IMR-90 (cell line): Measurements from ENCODE around the gene PARP12. TPM values are rescaled to one million over a fixed set of nuclear protein-coding genes. Genes with fewer than 3 reads are reported as not detected.

ENCODE experiments used
- ATAC-seq: fragments of 200-7000 bp; cut with Tn5 transposase; 2 replicates; pipeline ENCODE4 v1.9.1; 2020; ENCODE audit warnings: low read depth, mild to moderate bottlenecking, moderate library complexity
- BruUV-seq: library from RNA; stranded (reverse); fragments of 400-500 nt; replicated peaks from 2 replicates; lab custom pipeline; 2021; lab: Mats Ljungman, UMichigan
- CTCF ChIA-PET: fragments of 300-600 bp; formaldehyde crosslinking; extraction: SDS; loops from one replicate; lab custom pipeline; 2021; ENCODE audit warnings: antibody characterized with exemption; lab: Yijun Ruan, JAX
- POLR2A ChIA-PET: fragments of 300-600 bp; sonication (Branson Sonifier 250); formaldehyde crosslinking; loops from one replicate; lab custom pipeline; 2022; ENCODE audit warnings: antibody characterized with exemption; ENCODE audit not compliant: unreplicated experiment; lab: Charles Lee
- DNase-seq: peaks from one replicate; pipeline ENCODE4 v3.0.0; 2013
- H2AFZ ChIP-seq: replicated peaks from 2 replicates; pipeline ENCODE3; 2013; ENCODE audit warnings: low read length, mild to moderate bottlenecking; ENCODE audit not compliant: poor library complexity
- H2AK5ac ChIP-seq: 2 replicates; pipeline ENCODE4 v1.6.1; 2013; ENCODE audit warnings: low read depth, low read length, inconsistent platforms
- H2AK9ac ChIP-seq: replicated peaks from 2 replicates; pipeline ENCODE3; 2013; ENCODE audit warnings: mild to moderate bottlenecking, low read depth, low read length, moderate library complexity; ENCODE audit not compliant: poor library complexity
- H2BK120ac ChIP-seq: 2 replicates; pipeline ENCODE4 v1.6.1; 2013; ENCODE audit warnings: low read depth, low read length, inconsistent platforms
- H2BK15ac ChIP-seq: 3 replicates; pipeline ENCODE4 v1.6.1; 2013; ENCODE audit warnings: low read depth, low read length, inconsistent platforms
- H2BK20ac ChIP-seq: 2 replicates; pipeline ENCODE4 v1.6.1; 2013; ENCODE audit warnings: low read depth, mild to moderate bottlenecking, inconsistent platforms, low read length, moderate library complexity
- H2BK5ac ChIP-seq: 2 replicates; pipeline ENCODE4 v1.6.1; 2013; ENCODE audit warnings: mild to moderate bottlenecking, low read depth, low read length, inconsistent platforms; ENCODE audit not compliant: poor library complexity, severe bottlenecking
- H3K14ac ChIP-seq: replicated peaks from 2 replicates; pipeline ENCODE4 v1.6.1; 2013; ENCODE audit warnings: low read depth, low read length, inconsistent platforms
- H3K18ac ChIP-seq: 2 replicates; pipeline ENCODE4 v1.6.1; 2013; ENCODE audit warnings: low read depth, low read length, control low read depth
- H3K23ac ChIP-seq: 2 replicates; pipeline ENCODE4 v1.6.1; 2013; ENCODE audit warnings: low read depth, low read length, inconsistent platforms
- H3K27ac ChIP-seq: 2 replicates; pipeline ENCODE4 v1.5.1; 2013; ENCODE audit warnings: mild to moderate bottlenecking, control low read depth, low read length; ENCODE audit not compliant: insufficient read depth
- H3K27me3 ChIP-seq: 2 replicates; pipeline ENCODE4 v1.6.1; 2013; ENCODE audit warnings: low read length; ENCODE audit not compliant: control insufficient read depth, insufficient read depth
- H3K36me3 ChIP-seq: 2 replicates; pipeline ENCODE4 v1.6.1; 2013; ENCODE audit warnings: low read length, mixed read lengths; ENCODE audit not compliant: control insufficient read depth, insufficient read depth
- H3K4ac ChIP-seq: 2 replicates; pipeline ENCODE4 v1.6.1; 2013; ENCODE audit warnings: low read depth, low read length, inconsistent platforms
- H3K4me1 ChIP-seq: 2 replicates; pipeline ENCODE4 v1.6.1; 2013; ENCODE audit warnings: low read length, mixed read lengths; ENCODE audit not compliant: control insufficient read depth, insufficient read depth
- H3K4me2 ChIP-seq: 2 replicates; pipeline ENCODE4 v1.6.1; 2013; ENCODE audit warnings: low read depth, mild to moderate bottlenecking, control low read depth, low read length, moderate library complexity
- H3K4me3 ChIP-seq: 2 replicates; pipeline ENCODE4 v1.5.1; 2013; ENCODE audit warnings: low read depth, mild to moderate bottlenecking, control low read depth, low read length, moderate library complexity; ENCODE audit not compliant: insufficient read depth
- H3K56ac ChIP-seq: 2 replicates; pipeline ENCODE4 v1.6.1; 2013; ENCODE audit warnings: low read length, inconsistent platforms; ENCODE audit not compliant: insufficient read depth; ENCODE audit errors: extremely low read depth
- H3K79me1 ChIP-seq, 2 experiments: 2 replicates each; pipeline ENCODE4 v1.6.1; 2013; ENCODE audit warnings: low read length in 2 of 2, inconsistent platforms in 1 of 2, low read depth in 1 of 2
- H3K9ac ChIP-seq: 2 replicates; pipeline ENCODE4 v1.6.1; 2013; ENCODE audit warnings: low read depth, low read length, control low read depth
- H3K9me1 ChIP-seq: 2 replicates; pipeline ENCODE4 v1.6.1; 2013; ENCODE audit warnings: low read length, inconsistent platforms; ENCODE audit not compliant: insufficient read depth
- H3K9me3 ChIP-seq: 2 replicates; pipeline ENCODE4 v1.6.1; 2013; ENCODE audit warnings: low read length; ENCODE audit not compliant: control insufficient read depth, insufficient read depth
- H4K20me1 ChIP-seq: 2 replicates; pipeline ENCODE4 v1.6.1; 2013; ENCODE audit warnings: low read length, inconsistent platforms; ENCODE audit not compliant: insufficient read depth
- H4K5ac ChIP-seq: 2 replicates; pipeline ENCODE4 v1.6.1; 2013; ENCODE audit warnings: mild to moderate bottlenecking, low read depth, low read length, control low read depth
- H4K8ac ChIP-seq, 2 experiments: 2 replicates each; pipeline ENCODE4 v1.6.1; 2013; ENCODE audit warnings: low read depth in 2 of 2, low read length in 2 of 2, control low read depth in 1 of 2, inconsistent platforms in 1 of 2
- H4K91ac ChIP-seq: 2 replicates; pipeline ENCODE4 v1.6.1; 2013; ENCODE audit warnings: low read depth, low read length, inconsistent platforms; ENCODE audit not compliant: insufficient read depth
- BHLHE40 ChIP-seq: fragments of 150-350 bp; IDR thresholded peaks from 2 replicates; pipeline ENCODE4 v1.6.1; 2016; ENCODE audit warnings: mild to moderate bottlenecking, low read depth, low read length
- MAFK ChIP-seq: IDR thresholded peaks from 2 replicates; pipeline ENCODE4 v1.6.1; 2012; ENCODE audit warnings: low read depth, low read length, improper control_type of control experiment
- RCOR1 ChIP-seq: IDR thresholded peaks from 2 replicates; pipeline ENCODE4 v1.6.1; 2012; ENCODE audit warnings: mild to moderate bottlenecking, low read length, improper control_type of control experiment; ENCODE audit not compliant: insufficient replicate concordance
- RFX5 ChIP-seq: IDR thresholded peaks from 2 replicates; pipeline ENCODE4 v1.8.0; 2012; ENCODE audit warnings: low read depth, mild to moderate bottlenecking, low read length, moderate library complexity
- SMC3 ChIP-seq: fragments of 150-350 bp; IDR thresholded peaks from 2 replicates; pipeline ENCODE4 v1.6.1; 2016; ENCODE audit warnings: low read depth, mild to moderate bottlenecking, antibody characterized with exemption, low read length, moderate library complexity
- WGBS, 2 experiments: methylation state at CpG; one replicate each; pipeline versions ENCODE4 v1.1.5 to v1.1.7; 2013; ENCODE audit warnings: missing lambda C conversion rate in 2 of 2; ENCODE audit not compliant: insufficient read length in 1 of 2; ENCODE audit errors: extremely low coverage in 2 of 2; 5-methylcytosine and 5-hydroxymethylcytosine counted together
- dilution Hi-C: fragments of 300-500 bp; cut with HindIII; formaldehyde crosslinking; loops from one replicate; pipeline ENCODE4 v1.14.3; 2018; ENCODE audit warnings: low sequenced_read_pairs; ENCODE audit not compliant: unreplicated experiment
- in situ Hi-C: fragments of 300-500 bp; cut with MboI; formaldehyde crosslinking; loops from 3 replicates; pipeline ENCODE4 v1.14.3; 2019; ENCODE audit warnings: low sequenced_read_pairs, inconsistent platforms, mixed read lengths
- intact Hi-C: fragments of 100-400 bp; cut with micrococcal nuclease; formaldehyde crosslinking; loops from 2 replicates; pipeline ENCODE4 v1.10.0; 2022
- polyA plus RNA-seq, 3 experiments: library from polyadenylated mRNA; depleted of rRNA; stranded (reverse); fragments of >200 nt; gene quantifications; 2 replicates each; pipeline ENCODE4 v1.2.3, GENCODE V29; 2012; ENCODE audit warnings: low replicate concordance in 1 of 3
- total RNA-seq: library from RNA; depleted of rRNA; stranded (reverse); fragments of >200 nt; gene quantifications from 2 replicates; pipeline ENCODE4 v1.2.3, GENCODE V29; 2012
- TF ChIP-seq, protein P1 (sequence below): fragments of 150-350 bp; IDR thresholded peaks from 2 replicates; pipeline ENCODE4 v1.6.1; 2016; ENCODE audit warnings: low read depth, mild to moderate bottlenecking, low read length, moderate library complexity, borderline replicate concordance
- TF ChIP-seq, protein P2 (sequence below): fragments of 150-350 bp; IDR thresholded peaks from 2 replicates; pipeline ENCODE4 v1.6.1; 2017; ENCODE audit warnings: mild to moderate bottlenecking, antibody characterized with exemption, low read length, low read depth

PARP12 gene
- total and polyA plus RNA-seq, 2 of the 4 experiments (the other 2 are of a cell fraction): 7.2 to 11.3 TPM

DNA sequence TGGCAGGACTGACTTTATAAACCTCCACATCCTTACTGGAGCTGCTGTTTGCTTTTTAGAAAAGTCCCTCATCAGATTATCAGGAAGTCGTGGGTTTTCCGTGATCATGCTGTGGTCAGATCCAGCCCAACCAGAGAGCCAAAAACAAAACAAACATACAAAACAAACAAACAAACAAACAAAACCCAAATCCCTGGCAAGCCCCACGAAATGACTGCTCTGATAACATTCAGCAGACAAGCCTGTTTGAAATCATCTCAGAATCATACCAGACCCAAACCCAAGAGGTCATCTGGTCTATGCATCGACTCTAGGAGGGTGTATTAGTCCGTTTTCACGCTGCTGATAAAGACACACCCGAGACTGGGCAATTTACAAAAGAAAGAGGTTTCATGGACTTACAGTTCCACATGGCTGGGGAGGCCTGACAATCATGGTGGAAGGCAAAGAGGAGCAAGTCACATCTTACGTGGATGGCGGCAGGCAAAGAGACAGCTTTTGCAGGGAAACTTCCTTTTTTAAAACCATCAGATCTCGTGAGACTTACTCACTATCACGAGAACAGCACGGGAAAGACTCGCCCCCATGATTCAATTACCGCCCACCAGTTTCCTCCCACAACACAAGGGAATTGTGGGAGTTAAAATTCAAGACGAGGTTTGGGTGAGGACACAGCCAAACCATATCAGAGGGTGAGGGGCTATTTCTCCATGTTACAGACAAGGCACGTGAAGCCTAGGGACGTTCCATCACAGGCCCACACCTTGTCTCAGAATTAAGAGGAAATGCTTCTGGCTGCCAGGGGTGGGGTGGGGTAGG, 85.7 kb downstream of the PARP12 start:
- WGBS, 2 experiments: no CpG with 5 or more reads among the region's 17 CpGs
- Histone ChIP-seq H2AK9ac (no peak overlapping the region), H2AFZ (no peak overlapping the region), H4K8ac (no peak overlapping the region), H3K79me1 (no peaks in the 10 kb centered on the region), H2BK120ac (no peak overlapping the region), H2BK15ac (no peak overlapping the region), H3K9me1 (no peaks in the 10 kb centered on the region), H2AK5ac (no peak overlapping the region), H4K91ac (no peak overlapping the region), H4K5ac (no peak overlapping the region), H3K18ac (no peak overlapping the region), H3K14ac (no peak overlapping the region), H3K4ac (no peak overlapping the region), H3K4me3 (no peak overlapping the region), H3K9ac (no peak overlapping the region), H2BK20ac (no peak overlapping the region), H3K56ac (no peak overlapping the region), H3K36me3 (no peaks in the 10 kb centered on the region), H3K4me2 (no peak overlapping the region), H4K20me1 (no peaks in the 10 kb centered on the region), H3K4me1 (peaks cover 13% of the 10 kb centered on the region; the same call in 1 of the 2 replicates), H3K27me3 (0 out of 2 replicates have a peak, but pooled peaks cover 3% of the 10 kb centered on the region), H3K27ac (no peak overlapping the region), H3K23ac (no peak overlapping the region), H3K9me3 (no peaks in the 10 kb centered on the region), H2BK5ac (no peak overlapping the region)
- in situ Hi-C loops: no loop called here
- no TSS peak for BruUV-seq
- intact Hi-C loops: no loop called here
- ChIA-PET CTCF (no interaction called here), POLR2A (no interaction called here)
- TF ChIP-seq, protein P1, sequence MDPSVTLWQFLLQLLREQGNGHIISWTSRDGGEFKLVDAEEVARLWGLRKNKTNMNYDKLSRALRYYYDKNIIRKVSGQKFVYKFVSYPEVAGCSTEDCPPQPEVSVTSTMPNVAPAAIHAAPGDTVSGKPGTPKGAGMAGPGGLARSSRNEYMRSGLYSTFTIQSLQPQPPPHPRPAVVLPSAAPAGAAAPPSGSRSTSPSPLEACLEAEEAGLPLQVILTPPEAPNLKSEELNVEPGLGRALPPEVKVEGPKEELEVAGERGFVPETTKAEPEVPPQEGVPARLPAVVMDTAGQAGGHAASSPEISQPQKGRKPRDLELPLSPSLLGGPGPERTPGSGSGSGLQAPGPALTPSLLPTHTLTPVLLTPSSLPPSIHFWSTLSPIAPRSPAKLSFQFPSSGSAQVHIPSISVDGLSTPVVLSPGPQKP: no peak
- TF ChIP-seq RFX5 (no peak), SMC3 (no peak), BHLHE40 (no peak), MAFK (no peak), RCOR1 (no peak)
- TF ChIP-seq, protein P2, sequence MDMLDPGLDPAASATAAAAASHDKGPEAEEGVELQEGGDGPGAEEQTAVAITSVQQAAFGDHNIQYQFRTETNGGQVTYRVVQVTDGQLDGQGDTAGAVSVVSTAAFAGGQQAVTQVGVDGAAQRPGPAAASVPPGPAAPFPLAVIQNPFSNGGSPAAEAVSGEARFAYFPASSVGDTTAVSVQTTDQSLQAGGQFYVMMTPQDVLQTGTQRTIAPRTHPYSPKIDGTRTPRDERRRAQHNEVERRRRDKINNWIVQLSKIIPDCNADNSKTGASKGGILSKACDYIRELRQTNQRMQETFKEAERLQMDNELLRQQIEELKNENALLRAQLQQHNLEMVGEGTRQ: no peak
- dilution Hi-C loops: no loop called here
- DNase-seq (no peak), ATAC-seq (no peak)
